Stimulated activated CD4-positive, alpha-beta T cell treated with anti-CD3 and anti-CD28 coated beads, Interleukin-2, amount 100 ng/mL, for 24 hours (primary cell): ENCODE results near the gene TIPARP.
"Not testable (repeated sequence)": the region's sequence is repeated elsewhere in the genome, so short reads cannot be mapped to it uniquely, and the experiment has no call there.

Experiments used
- DNase-seq, 2 donors: peaks; one replicate each; pipeline ENCODE4 v3.0.0-alpha.2; 2020

Gene TIPARP

GRCh38 chr3:156678197-156678596 is 3.8 kb downstream of the TIPARP start:
- DNase-seq, result no peak

- no peak for DNase-seq
These were observed 6.0 kb downstream of the TIPARP start for GRCh38 chr3:156680243-156680914.

GRCh38 chr3:156681002-156681401 is 6.6 kb downstream of the TIPARP start:
- DNase-seq, result no peak

GRCh38 chr3:156682501-156682900 is 8.1 kb downstream of the TIPARP start:
- DNase-seq, result no peak

GRCh38 chr3:156682963-156683362 is 8.6 kb downstream of the TIPARP start:
- DNase-seq, result no peak

- DNase-seq, result no peak
These were observed 10.8 kb downstream of the TIPARP start for GRCh38 chr3:156685198-156685597.

GRCh38 chr3:156685752-156686151 is 11.4 kb downstream of the TIPARP start:
- DNase-seq, result no peak

GRCh38 chr3:156687023-156687422 is 12.6 kb downstream of the TIPARP start:
- DNase-seq, result no peak

GRCh38 chr3:156688632-156689452 is 14.5 kb downstream of the TIPARP start:
- DNase-seq, result no peak

GRCh38 chr3:156689608-156690007 is 15.2 kb downstream of the TIPARP start:
- no peak for DNase-seq

GRCh38 chr3:156691920-156692319 is 17.5 kb downstream of the TIPARP start:
- no peak for DNase-seq

GRCh38 chr3:156693166-156693565 is 18.8 kb downstream of the TIPARP start:
- no peak for DNase-seq

- no peak for DNase-seq
These were observed 20.1 kb downstream of the TIPARP start for GRCh38 chr3:156694536-156694935.

GRCh38 chr3:156702367-156702766 is 28.0 kb downstream of the TIPARP start:
- DNase-seq, result no peak

- no peak for DNase-seq
These were observed 30.1 kb downstream of the TIPARP start for GRCh38 chr3:156704370-156705036.

- no peak for DNase-seq
These were observed 31.6 kb downstream of the TIPARP start for GRCh38 chr3:156705761-156706616.

- no peak for DNase-seq
These were observed 33.2 kb downstream of the TIPARP start for GRCh38 chr3:156707588-156707987.

GRCh38 chr3:156710429-156710828 is 36.0 kb downstream of the TIPARP start:
- no peak for DNase-seq

- DNase-seq, result no peak
These were observed 36.7 kb downstream of the TIPARP start for GRCh38 chr3:156711113-156711512.

- DNase-seq, result not testable (repeated sequence)
These were observed 37.6 kb downstream of the TIPARP start for GRCh38 chr3:156711944-156712343.

- DNase-seq, result no peak
These were observed 41.9 kb downstream of the TIPARP start for GRCh38 chr3:156716105-156716862.
